Endothelial cell of umbilical vein (primary cell): Measurements from ENCODE around the gene FYTTD1. TPM values are rescaled to one million over a fixed set of nuclear protein-coding genes. Genes with fewer than 3 reads are reported as not detected.

Source experiments
- BruUV-seq: library from RNA; stranded (reverse); fragments of 400-500 nt; replicated peaks from 2 replicates; lab custom pipeline; 2021; lab: Mats Ljungman, UMichigan
- CTCF ChIA-PET: fragments of 300-600, 350-600 bp; sonication (Branson Sonifier 250); formaldehyde crosslinking; loops from one replicate; lab custom pipeline; 2021; ENCODE audit warnings: antibody characterized with exemption, inconsistent platforms; lab: Charles Lee
- POLR2A ChIA-PET: fragments of 300-600, 350-600 bp; sonication (Branson Sonifier 250); formaldehyde crosslinking; loops from one replicate; lab custom pipeline; 2021; ENCODE audit warnings: antibody characterized with exemption, inconsistent platforms; lab: Charles Lee
- DNase-seq: peaks from one replicate; pipeline ENCODE4 v3.0.0-alpha.2; 2011; ENCODE audit warnings: low read depth, low spot score
- FAIRE-seq: peaks from 2 replicates; lab custom pipeline; 2011; peaks lifted over from hg19 to GRCh38; lab: Jason Lieb, UNC
- H2AFZ ChIP-seq: 2 replicates; pipeline ENCODE4 v1.6.0; 2012; ENCODE audit warnings: low read depth, low read length, control low read depth, inconsistent platforms
- H3K27ac ChIP-seq: 2 replicates; pipeline ENCODE4 v1.5.1; 2011; ENCODE audit warnings: low read depth, mild to moderate bottlenecking, control low read depth, low read length, moderate library complexity; ENCODE audit not compliant: insufficient read depth
- H3K27me3 ChIP-seq, 2 experiments: 2 replicates each; pipeline versions ENCODE4 v1.6.0 to v1.6.1; 2011; ENCODE audit warnings: low read length in 2 of 2, mixed read lengths in 1 of 2; ENCODE audit not compliant: control insufficient read depth in 2 of 2, insufficient read depth in 2 of 2
- H3K36me3 ChIP-seq, 2 experiments: 2 replicates in 1 of 2; 3 replicates in 1 of 2; pipeline ENCODE4 v1.5.1; 2011; ENCODE audit warnings: low read length in 2 of 2, mild to moderate bottlenecking in 1 of 2, moderate library complexity in 1 of 2; ENCODE audit not compliant: control insufficient read depth in 2 of 2, insufficient read depth in 2 of 2; ENCODE audit errors: extremely low read depth in 1 of 2
- H3K4me1 ChIP-seq: 3 replicates; pipeline ENCODE4 v1.5.1; 2011; ENCODE audit warnings: mild to moderate bottlenecking, low read length; ENCODE audit not compliant: control insufficient read depth, insufficient read depth; ENCODE audit errors: extremely low read depth
- H3K4me2 ChIP-seq: 2 replicates; pipeline ENCODE4 v1.6.1; 2011; ENCODE audit warnings: low read length, control low read depth, mixed read lengths; ENCODE audit not compliant: insufficient read depth
- H3K4me3 ChIP-seq, 3 experiments: fragments of 200-600 bp in 1 of 3; sonication (generic), shearing (Covaris generic) in 1 of 3; replicated peaks in 1 of 3; 2 replicates each; pipeline ENCODE4 v1.5.1; 2011 to 2016; ENCODE audit warnings: control low read depth in 3 of 3, low read length in 3 of 3, mild to moderate bottlenecking in 2 of 3, inconsistent platforms in 1 of 3, low read depth in 1 of 3, moderate library complexity in 1 of 3; ENCODE audit not compliant: insufficient read depth in 1 of 3
- H3K79me2 ChIP-seq: 2 replicates; pipeline ENCODE4 v1.6.0; 2012; ENCODE audit warnings: low read length, inconsistent platforms; ENCODE audit not compliant: control insufficient read depth, insufficient read depth
- H3K9ac ChIP-seq: replicated peaks from 2 replicates; pipeline ENCODE3; 2011; ENCODE audit warnings: low read length, control low read depth; ENCODE audit not compliant: insufficient read depth; ENCODE audit errors: extremely low read depth
- H3K9me1 ChIP-seq: replicated peaks from 3 replicates; pipeline ENCODE4 v1.6.0; 2011; ENCODE audit warnings: mild to moderate bottlenecking, low read length; ENCODE audit not compliant: control insufficient read depth, insufficient read depth; ENCODE audit errors: extremely low read depth
- H3K9me3 ChIP-seq: replicated peaks from 2 replicates; pipeline ENCODE4 v1.5.1; 2012; ENCODE audit warnings: low read length, inconsistent platforms; ENCODE audit not compliant: control insufficient read depth, insufficient read depth
- H4K20me1 ChIP-seq: replicated peaks from 2 replicates; pipeline ENCODE3; 2011; ENCODE audit warnings: mild to moderate bottlenecking, low read length; ENCODE audit not compliant: control insufficient read depth, insufficient read depth; ENCODE audit errors: extremely low read depth
- EZH2 ChIP-seq: IDR thresholded peaks from 2 replicates; pipeline ENCODE4 v1.6.1; 2012; ENCODE audit warnings: borderline replicate concordance, low read depth, mild to moderate bottlenecking, moderate library complexity, low read length, inconsistent platforms; ENCODE audit not compliant: severe bottlenecking
- FOS ChIP-seq: IDR thresholded peaks from 2 replicates; pipeline ENCODE4 v1.6.1; 2011; ENCODE audit warnings: mild to moderate bottlenecking, low read length, moderate library complexity, borderline replicate concordance; ENCODE audit not compliant: insufficient read depth
- GATA2 ChIP-seq: IDR thresholded peaks from 2 replicates; pipeline ENCODE4 v1.7.0; 2011; ENCODE audit warnings: low read depth, mild to moderate bottlenecking, moderate library complexity, mixed read lengths, low read length; ENCODE audit not compliant: insufficient read length, insufficient read depth
- JUN ChIP-seq: IDR thresholded peaks from 2 replicates; pipeline ENCODE4 v1.6.1; 2011; ENCODE audit warnings: borderline replicate concordance, low read depth; ENCODE audit not compliant: insufficient read length, insufficient read depth
- MAX ChIP-seq: IDR thresholded peaks from 2 replicates; pipeline ENCODE4 v1.6.1; 2011; ENCODE audit not compliant: insufficient read depth, insufficient read length
- MYC ChIP-seq: IDR thresholded peaks from one replicate; pipeline ENCODE4 v1.6.1; 2011; ENCODE audit warnings: mild to moderate bottlenecking, low read depth, low read length
- POLR2A ChIP-seq: IDR thresholded peaks from 2 replicates; pipeline ENCODE4 v1.6.1; 2012; ENCODE audit warnings: low read depth, mild to moderate bottlenecking, control low read depth, low read length
- POLR2AphosphoS5 ChIP-seq: IDR thresholded peaks from 2 replicates; pipeline ENCODE4 v1.6.1; 2012; ENCODE audit warnings: low read depth, mild to moderate bottlenecking, control low read depth, low read length, moderate library complexity; ENCODE audit not compliant: insufficient read depth
- dilution Hi-C: fragments of 300-500 bp; cut with MboI; formaldehyde crosslinking; loops from one replicate; pipeline ENCODE4 v1.15.0; 2019; ENCODE audit warnings: low sequenced_read_pairs; ENCODE audit not compliant: extremely low pct_ligation_motif_present
- intact Hi-C: fragments of 100-400 bp; cut with micrococcal nuclease; formaldehyde crosslinking; loops from one replicate; pipeline ENCODE4 v1.10.0; 2022
- polyA plus RNA-seq, 4 experiments: library from polyadenylated mRNA; depleted of rRNA in 3 of 4; stranded (reverse) in 3 of 4; unstranded in 1 of 4; fragments of >200 nt; gene quantifications; 2 replicates each; pipeline versions ENCODE4 v1.2.1 to v1.2.3, GENCODE V29; 2011 to 2012; ENCODE audit warnings: missing spikeins in 1 of 4
- total RNA-seq: library from RNA; stranded (reverse); gene quantifications from 2 replicates; pipeline ENCODE4 v1.2.3, GENCODE V29; 2021
- TF ChIP-seq, protein P1 (sequence below), 2 donors: IDR thresholded peaks; 1 replicate in 1 of 2; 2 replicates in 1 of 2; pipeline ENCODE4 v1.5.1; 2011; ENCODE audit warnings: low read length in 2 of 2, mild to moderate bottlenecking in 2 of 2, moderate library complexity in 2 of 2, control low read depth in 1 of 2, inconsistent platforms in 1 of 2, low read depth in 1 of 2; ENCODE audit not compliant: insufficient read depth in 1 of 2; ENCODE audit errors: extremely low read depth in 1 of 2

The FYTTD1 gene
- total and polyA plus RNA-seq, 2 donors (not counting 3 experiments of a cell fraction or from before 2014, with no cell fraction given), result 8.9 to 52.3 TPM

DNA sequence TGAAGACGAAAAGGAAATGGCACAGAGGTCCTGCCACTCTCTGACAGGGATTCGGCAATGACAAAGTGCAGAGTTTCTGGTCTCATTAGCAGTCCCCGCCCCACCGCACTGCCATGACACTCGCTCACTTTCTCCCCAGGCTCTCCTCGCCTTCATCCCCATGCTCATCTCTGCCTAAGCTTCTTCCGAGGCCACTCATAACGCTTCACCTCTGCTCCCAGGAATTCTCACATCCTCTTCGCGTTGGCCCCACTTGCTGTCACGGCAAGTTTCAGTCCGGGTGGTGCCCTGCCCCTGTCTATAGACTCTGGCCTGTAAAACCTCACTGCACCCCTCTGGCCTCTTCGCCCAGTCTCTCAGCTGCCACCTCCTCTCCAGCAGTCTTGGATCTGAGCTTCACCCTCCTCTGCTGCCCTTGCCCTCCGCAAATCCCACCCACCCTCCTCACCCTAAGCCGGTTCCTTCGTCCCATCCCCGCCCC is 13.6 kb upstream of the FYTTD1 start:
- peak overlapping the region; percentile 44 for H3K4me2 ChIP-seq
- H3K36me3 ChIP-seq, result no peaks in the 10 kb centered on the region
- H3K9me1 ChIP-seq, result no peaks in the 10 kb centered on the region
- DNase-seq (no peak), FAIRE-seq (peak; percentile 75)
- peak overlapping the region; percentile 52 for H2AFZ ChIP-seq
- no peaks in the 10 kb centered on the region for H3K9me3 ChIP-seq
- intact Hi-C loops, result loop anchor here (1.0 kb wide), 1 partner anchor 24 kb away; no protein-coding TSS in a partner anchor
- H3K27ac ChIP-seq, result no peak overlapping the region
- H3K27me3 ChIP-seq, result no peaks in the 10 kb centered on the region
- POLR2A ChIA-PET, result no interaction called here
- TF ChIP-seq FOS (no peak), MAX (no peak), JUN (no peak), POLR2A (no peak), MYC (no peak), GATA2 (no peak), POLR2AphosphoS5 (no peak), EZH2 (no peak)
- TF ChIP-seq, protein P1, sequence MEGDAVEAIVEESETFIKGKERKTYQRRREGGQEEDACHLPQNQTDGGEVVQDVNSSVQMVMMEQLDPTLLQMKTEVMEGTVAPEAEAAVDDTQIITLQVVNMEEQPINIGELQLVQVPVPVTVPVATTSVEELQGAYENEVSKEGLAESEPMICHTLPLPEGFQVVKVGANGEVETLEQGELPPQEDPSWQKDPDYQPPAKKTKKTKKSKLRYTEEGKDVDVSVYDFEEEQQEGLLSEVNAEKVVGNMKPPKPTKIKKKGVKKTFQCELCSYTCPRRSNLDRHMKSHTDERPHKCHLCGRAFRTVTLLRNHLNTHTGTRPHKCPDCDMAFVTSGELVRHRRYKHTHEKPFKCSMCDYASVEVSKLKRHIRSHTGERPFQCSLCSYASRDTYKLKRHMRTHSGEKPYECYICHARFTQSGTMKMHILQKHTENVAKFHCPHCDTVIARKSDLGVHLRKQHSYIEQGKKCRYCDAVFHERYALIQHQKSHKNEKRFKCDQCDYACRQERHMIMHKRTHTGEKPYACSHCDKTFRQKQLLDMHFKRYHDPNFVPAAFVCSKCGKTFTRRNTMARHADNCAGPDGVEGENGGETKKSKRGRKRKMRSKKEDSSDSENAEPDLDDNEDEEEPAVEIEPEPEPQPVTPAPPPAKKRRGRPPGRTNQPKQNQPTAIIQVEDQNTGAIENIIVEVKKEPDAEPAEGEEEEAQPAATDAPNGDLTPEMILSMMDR (IDR thresholded peaks at IDR 0.05; ENCODE audit: extremely low read depth in 1 of 2, insufficient read depth in 1 of 2, low read depth in 1 of 2, low read length in 2 of 2), result no peak
- CTCF ChIA-PET, result interaction anchor here (0.9 to 2.4 kb wide), 4 partner anchors 10 to 21 kb away, joined by 3 to 7 read pairs (median 3); partner anchors contain the start of gene FYTTD1
- peak overlapping the region; percentile 63 for H3K9ac ChIP-seq
- BruUV-seq, result no TSS peak
- peaks cover 15% of the 10 kb centered on the region for H3K79me2 ChIP-seq
- dilution Hi-C loops, result no loop called here
- H3K4me3 ChIP-seq, result peak overlapping the region; percentile 35 to 82 (median 43)
- H3K4me1 ChIP-seq, result peaks cover 7% of the 10 kb centered on the region
- no peaks in the 10 kb centered on the region for H4K20me1 ChIP-seq
